SK-N-SH (cell line): Measurements from ENCODE around the gene TANC1. TPM values are rescaled to one million over a fixed set of nuclear protein-coding genes. Genes with fewer than 3 reads are reported as not detected.
A peak's percentile ranks its signal among the peaks of the same experiment; 100 is the strongest.

Experiments used
- CTCF ChIA-PET: fragments of 300-600, 350-600 bp; formaldehyde crosslinking; extraction: SDS; loops from one replicate; lab custom pipeline; 2021; lab: Yijun Ruan, JAX
- POLR2A ChIA-PET: fragments of 350-600 bp; sonication (Branson Sonifier 250); formaldehyde crosslinking; extraction: SDS; loops from one replicate; lab custom pipeline; 2020; ENCODE audit warnings: antibody characterized with exemption, inconsistent platforms; lab: Yijun Ruan, JAX
- DNase-seq: peaks from one replicate; pipeline ENCODE4 v3.0.0; 2012
- H2AFZ ChIP-seq: fragments of 200-600 bp; sonication (generic); 2 replicates; pipeline ENCODE4 v1.8.1; 2016; ENCODE audit warnings: antibody characterized with exemption, mild to moderate bottlenecking, low read depth
- H3F3A ChIP-seq: fragments of 200-600 bp; sonication (generic); replicated peaks from 2 replicates; pipeline ENCODE3; 2016; ENCODE audit warnings: antibody characterized with exemption, mild to moderate bottlenecking; ENCODE audit not compliant: insufficient read depth
- H3K27ac ChIP-seq, 2 experiments: fragments of 200-500 bp in 1 of 2; fragments of 200-600 bp in 1 of 2; sonication (Bioruptor generic) in 1 of 2; sonication (generic), shearing (Covaris generic) in 1 of 2; 2 replicates each; pipeline versions ENCODE4 v1.5.1 to v1.6.1; 2014 to 2016; ENCODE audit warnings: low read depth in 2 of 2, inconsistent platforms in 1 of 2, low read length in 1 of 2, mild to moderate bottlenecking in 1 of 2, mixed read lengths in 1 of 2
- H3K27me3 ChIP-seq: fragments of 200-600 bp; sonication (generic), shearing (Covaris generic); 2 replicates; pipeline ENCODE4 v1.6.1; 2016; ENCODE audit warnings: mixed run types; ENCODE audit not compliant: insufficient read depth
- H3K36me3 ChIP-seq, 2 experiments: fragments of 200-500 bp in 1 of 2; fragments of 200-600 bp in 1 of 2; sonication (Bioruptor generic) in 1 of 2; sonication (generic) in 1 of 2; replicated peaks in 1 of 2; 2 replicates each; pipeline versions ENCODE3 to v1.5.1; 2014 to 2016; ENCODE audit warnings: low read length in 1 of 2, mild to moderate bottlenecking in 1 of 2; ENCODE audit not compliant: insufficient read depth in 2 of 2, control insufficient read depth in 1 of 2
- H3K4me1 ChIP-seq, 2 experiments: fragments of 200-500 bp in 1 of 2; fragments of 200-600 bp in 1 of 2; sonication (Bioruptor generic) in 1 of 2; sonication (generic), shearing (Covaris generic) in 1 of 2; 2 replicates each; pipeline versions ENCODE4 v1.5.1 to v1.6.1; 2014 to 2016; ENCODE audit warnings: low read depth in 1 of 2, low read length in 1 of 2, mixed run types in 1 of 2; ENCODE audit not compliant: insufficient read depth in 2 of 2, control insufficient read depth in 1 of 2
- H3K4me2 ChIP-seq: fragments of 200-600 bp; sonication (generic), shearing (Covaris generic); 2 replicates; pipeline ENCODE4 v1.6.1; 2017; ENCODE audit warnings: mixed run types
- H3K4me3 ChIP-seq, 2 experiments: fragments of 200-500 bp in 1 of 2; fragments of 200-600 bp in 1 of 2; sonication (Bioruptor generic) in 1 of 2; sonication (generic), shearing (Covaris generic) in 1 of 2; 2 replicates each; pipeline versions ENCODE4 v1.5.1 to v1.8.1; 2014 to 2016; ENCODE audit warnings: low read depth in 2 of 2, inconsistent platforms in 1 of 2, low read length in 1 of 2, mild to moderate bottlenecking in 1 of 2, mixed read lengths in 1 of 2, moderate library complexity in 1 of 2
- H3K79me2 ChIP-seq: fragments of 200-600 bp; sonication (generic); 2 replicates; pipeline ENCODE4 v1.8.1; 2017; ENCODE audit warnings: mild to moderate bottlenecking; ENCODE audit not compliant: insufficient read depth
- H3K9ac ChIP-seq: fragments of 200-600 bp; sonication (generic); 2 replicates; pipeline ENCODE4 v1.6.1; 2017; ENCODE audit warnings: mixed run types
- H3K9me2 ChIP-seq: fragments of 200-600 bp; sonication (generic); 2 replicates; pipeline ENCODE4 v1.6.1; 2017; ENCODE audit warnings: mixed run types
- H3K9me3 ChIP-seq: fragments of 200-600 bp; sonication (generic); 2 replicates; pipeline ENCODE4 v1.6.1; 2017; ENCODE audit warnings: mixed run types, mild to moderate bottlenecking, moderate library complexity
- H4K20me1 ChIP-seq: fragments of 200-600 bp; sonication (generic); 2 replicates; pipeline ENCODE4 v1.6.1; 2017; ENCODE audit warnings: mild to moderate bottlenecking, mixed run types; ENCODE audit not compliant: insufficient read depth
- EP300 ChIP-seq, 2 experiments: IDR thresholded peaks; 2 replicates each; pipeline versions ENCODE4 v1.4.0 to v1.6.1; 2012; ENCODE audit warnings: borderline replicate concordance in 1 of 2, low read depth in 1 of 2, low read length in 1 of 2
- FOXJ3 ChIP-seq: sonication (generic); formaldehyde crosslinking; IDR thresholded peaks from 2 replicates; pipeline ENCODE4 v1.5.1; 2020; ENCODE audit warnings: mild to moderate bottlenecking, missing genetic modification reagents
- GABPA ChIP-seq: IDR thresholded peaks from 2 replicates; pipeline ENCODE4 v1.4.0; 2012; ENCODE audit warnings: low read depth, mild to moderate bottlenecking
- MEF2A ChIP-seq: IDR thresholded peaks from 2 replicates; pipeline ENCODE4 v1.4.0; 2012; ENCODE audit warnings: low read depth, borderline replicate concordance
- MXI1 ChIP-seq: IDR thresholded peaks from 2 replicates; pipeline ENCODE4 v1.6.1; 2012; ENCODE audit warnings: mild to moderate bottlenecking, low read depth, low read length, improper control_type of control experiment
- NFIC ChIP-seq: IDR thresholded peaks from 2 replicates; pipeline ENCODE4 v1.4.0; 2012; ENCODE audit warnings: borderline replicate concordance
- NRF1 ChIP-seq: IDR thresholded peaks from 2 replicates; pipeline ENCODE4 v1.6.1; 2012; ENCODE audit warnings: low read depth, mild to moderate bottlenecking, low read length
- RAD21 ChIP-seq: IDR thresholded peaks from 2 replicates; pipeline ENCODE4 v1.6.1; 2012; ENCODE audit warnings: mild to moderate bottlenecking, low read length
- RCOR1 ChIP-seq: fragments of 150-350 bp; IDR thresholded peaks from 2 replicates; pipeline ENCODE4 v1.6.1; 2017; ENCODE audit warnings: antibody characterized with exemption, low read length
- RFX5 ChIP-seq: IDR thresholded peaks from 2 replicates; pipeline ENCODE4 v1.6.1; 2012; ENCODE audit warnings: mild to moderate bottlenecking, improper control_type of control experiment, low read length
- SIN3A ChIP-seq: IDR thresholded peaks from 2 replicates; pipeline ENCODE4 v1.6.1; 2012; ENCODE audit warnings: low read depth, mild to moderate bottlenecking, low read length, moderate library complexity, borderline replicate concordance
- USF2 ChIP-seq: fragments of 150-350 bp; IDR thresholded peaks from 2 replicates; pipeline ENCODE4 v1.6.1; 2017; ENCODE audit warnings: antibody characterized with exemption, low read length, low read depth, borderline replicate concordance
- YY1 ChIP-seq: IDR thresholded peaks from 2 replicates; pipeline ENCODE4 v1.4.0; 2012; ENCODE audit warnings: low read depth, mild to moderate bottlenecking
- ZBTB33 ChIP-seq: IDR thresholded peaks from 2 replicates; pipeline ENCODE4 v1.4.0; 2012; ENCODE audit warnings: low read depth, borderline replicate concordance
- WGBS: methylation state at CpG from one replicate; pipeline ENCODE4 v1.1.6; 2017; ENCODE audit warnings: low lambda C conversion rate; 5-methylcytosine and 5-hydroxymethylcytosine counted together
- polyA plus RNA-seq, 3 experiments: library from polyadenylated mRNA; depleted of rRNA; stranded (reverse); fragments of >200 nt; gene quantifications; 2 replicates each; pipeline ENCODE4 v1.2.3, GENCODE V29; 2012
- TF ChIP-seq, protein P1 (sequence below): IDR thresholded peaks from 2 replicates; pipeline ENCODE4 v1.4.0; 2012; ENCODE audit warnings: low read depth
- TF ChIP-seq, protein P2 (sequence below): IDR thresholded peaks from 2 replicates; pipeline ENCODE4 v1.4.0; 2012; ENCODE audit warnings: low read depth, borderline replicate concordance

TANC1 gene
- polyA plus RNA-seq, 1 of the 3 experiments (the other 2 are of a cell fraction): 19.2 TPM

DNA sequence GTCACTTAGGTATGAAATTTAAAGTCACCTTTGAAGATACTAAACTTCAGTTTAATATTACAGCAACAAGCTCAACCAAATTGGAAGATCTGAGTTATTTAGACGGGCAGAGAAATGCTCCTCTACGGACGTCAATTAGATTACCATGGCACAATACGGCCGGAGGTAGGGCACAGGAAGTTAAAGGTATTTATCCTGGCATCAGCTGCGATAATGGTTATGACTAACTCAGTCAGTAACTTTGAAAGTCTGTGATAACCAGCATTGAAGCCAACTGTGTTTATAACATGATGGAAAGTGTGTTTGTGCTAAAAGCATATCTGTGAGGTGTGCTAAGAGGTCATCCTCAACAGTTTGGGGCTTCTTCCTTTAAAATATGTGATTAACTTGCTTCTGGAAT, 200.7 kb downstream of the TANC1 start:
- ChIA-PET POLR2A (no interaction called here), CTCF (interaction anchor here (0.9 to 1.4 kb wide), 5 partner anchors 8 to 22 kb away, joined by 3 to 6 read pairs (median 4); no protein-coding TSS in a partner anchor)
- Histone ChIP-seq H3K4me2 (no peak overlapping the region), H3F3A (no peaks in the 10 kb centered on the region), H3K9me2 (no peaks in the 10 kb centered on the region), H3K4me1 (peaks cover 0 to 6% of the 10 kb centered on the region in 2 experiments; a peak in 1 of 4 replicates), H3K9ac (no peak overlapping the region), H3K79me2 (no peaks in the 10 kb centered on the region), H3K27ac (peak overlapping the region in 1 of 2 experiments; percentile 18; a peak in 1 of 4 replicates), H4K20me1 (no peaks in the 10 kb centered on the region), H3K4me3 (no peak overlapping the region), H2AFZ (no peak overlapping the region), H3K9me3 (no peaks in the 10 kb centered on the region), H3K27me3 (no peaks in the 10 kb centered on the region), H3K36me3 (peaks cover 15 to 49% of the 10 kb centered on the region in 2 experiments)
- TF ChIP-seq, protein P1, sequence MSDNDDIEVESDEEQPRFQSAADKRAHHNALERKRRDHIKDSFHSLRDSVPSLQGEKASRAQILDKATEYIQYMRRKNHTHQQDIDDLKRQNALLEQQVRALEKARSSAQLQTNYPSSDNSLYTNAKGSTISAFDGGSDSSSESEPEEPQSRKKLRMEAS: no peak
- TF ChIP-seq NRF1 (no peak), FOXJ3 (CRISPR knock-in tag) (no peak), RFX5 (no peak), RAD21 (no peak), USF2 (no peak), YY1 (no peak), NFIC (no peak), GABPA (no peak), MEF2A (no peak), SIN3A (no peak), MXI1 (no peak)
- TF ChIP-seq, protein P2, sequence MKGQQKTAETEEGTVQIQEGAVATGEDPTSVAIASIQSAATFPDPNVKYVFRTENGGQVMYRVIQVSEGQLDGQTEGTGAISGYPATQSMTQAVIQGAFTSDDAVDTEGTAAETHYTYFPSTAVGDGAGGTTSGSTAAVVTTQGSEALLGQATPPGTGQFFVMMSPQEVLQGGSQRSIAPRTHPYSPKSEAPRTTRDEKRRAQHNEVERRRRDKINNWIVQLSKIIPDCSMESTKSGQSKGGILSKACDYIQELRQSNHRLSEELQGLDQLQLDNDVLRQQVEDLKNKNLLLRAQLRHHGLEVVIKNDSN: no peak
- DNase-seq: no peak
- 73% methylated on average over 6 of the region's 6 CpGs for WGBS

GRCh38 chr2:159172403-159172802, 204.0 kb downstream of the TANC1 start:
- Histone ChIP-seq H3K27me3 (no peaks in the 10 kb centered on the region), H3K4me3 (no peak overlapping the region), H3F3A (peaks cover 3% of the 10 kb centered on the region), H3K9me3 (no peaks in the 10 kb centered on the region), H3K9me2 (no peaks in the 10 kb centered on the region), H3K36me3 (peaks cover 20 to 53% of the 10 kb centered on the region in 2 experiments), H2AFZ (no peak overlapping the region), H3K27ac (no peak overlapping the region), H3K9ac (no peak overlapping the region), H4K20me1 (no peaks in the 10 kb centered on the region), H3K4me2 (no peak overlapping the region), H3K79me2 (no peaks in the 10 kb centered on the region), H3K4me1 (peaks cover 0 to 2% of the 10 kb centered on the region in 2 experiments; a peak in 1 of 4 replicates)
- CTCF ChIA-PET: no interaction called here
- 93% methylated on average over 3 of the region's 3 CpGs for WGBS
- DNase-seq: no peak
- TF ChIP-seq YY1: no peak
- TF ChIP-seq RAD21: no peak
- no peak for TF ChIP-seq ZBTB33
- no peak for TF ChIP-seq EP300 (IDR thresholded peaks at IDR 0.05; ENCODE audit: borderline replicate concordance in 1 of 2, low read depth in 1 of 2, low read length in 1 of 2)
- no peak for TF ChIP-seq NRF1
- no peak for TF ChIP-seq RCOR1
- POLR2A ChIA-PET: no interaction called here
